ENCODE data around the gene PYROXD2.

GRCh38 chr10:98456043-98456570 lies 41.1 kb upstream of the PYROXD2 start:
- no peak for TF ChIP-seq BRF2 (CRISPR knock-in tag; IDR thresholded peaks at IDR 0.05)
- TF ChIP-seq HOMEZ (CRISPR knock-in tag; IDR thresholded peaks at IDR 0.05; ENCODE audit: low read depth), result no peak
- no peak for TF ChIP-seq CTCF (CRISPR knock-in tag; IDR thresholded peaks at IDR 0.05)
- no peak for TF ChIP-seq EHMT2 (IDR thresholded peaks at IDR 0.05; ENCODE audit: borderline replicate concordance, low read depth, low read length)
- no peak for TF ChIP-seq ZNF18 (CRISPR knock-in tag; IDR thresholded peaks at IDR 0.05; ENCODE audit: insufficient replicate concordance)
- no peak for TF ChIP-seq MBNL3 (CRISPR knock-in tag; conservative IDR thresholded peaks at IDR 0.05)
- TF ChIP-seq SMC3 (IDR thresholded peaks at IDR 0.05; ENCODE audit: low read length), result no peak
- TF ChIP-seq, protein P1, sequence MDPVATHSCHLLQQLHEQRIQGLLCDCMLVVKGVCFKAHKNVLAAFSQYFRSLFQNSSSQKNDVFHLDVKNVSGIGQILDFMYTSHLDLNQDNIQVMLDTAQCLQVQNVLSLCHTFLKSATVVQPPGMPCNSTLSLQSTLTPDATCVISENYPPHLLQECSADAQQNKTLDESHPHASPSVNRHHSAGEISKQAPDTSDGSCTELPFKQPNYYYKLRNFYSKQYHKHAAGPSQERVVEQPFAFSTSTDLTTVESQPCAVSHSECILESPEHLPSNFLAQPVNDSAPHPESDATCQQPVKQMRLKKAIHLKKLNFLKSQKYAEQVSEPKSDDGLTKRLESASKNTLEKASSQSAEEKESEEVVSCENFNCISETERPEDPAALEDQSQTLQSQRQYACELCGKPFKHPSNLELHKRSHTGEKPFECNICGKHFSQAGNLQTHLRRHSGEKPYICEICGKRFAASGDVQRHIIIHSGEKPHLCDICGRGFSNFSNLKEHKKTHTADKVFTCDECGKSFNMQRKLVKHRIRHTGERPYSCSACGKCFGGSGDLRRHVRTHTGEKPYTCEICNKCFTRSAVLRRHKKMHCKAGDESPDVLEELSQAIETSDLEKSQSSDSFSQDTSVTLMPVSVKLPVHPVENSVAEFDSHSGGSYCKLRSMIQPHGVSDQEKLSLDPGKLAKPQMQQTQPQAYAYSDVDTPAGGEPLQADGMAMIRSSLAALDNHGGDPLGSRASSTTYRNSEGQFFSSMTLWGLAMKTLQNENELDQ (CRISPR knock-in tag; IDR thresholded peaks at IDR 0.05; ENCODE audit: borderline replicate concordance), result no peak
- TF ChIP-seq NR3C1 (CRISPR knock-in tag; IDR thresholded peaks at IDR 0.05), result no peak
- TF ChIP-seq ZNF232 (CRISPR knock-in tag; IDR thresholded peaks at IDR 0.05; ENCODE audit: borderline replicate concordance), result no peak
- TF ChIP-seq ATRX (CRISPR knock-in tag; IDR thresholded peaks at IDR 0.05; ENCODE audit: borderline replicate concordance), result no peak
